Transverse colon (tissue), 4 donors: ENCODE results near the gene SHF.

Experiments used
- CTCF ChIP-seq, 5 experiments: fragments of 200-600 bp in 3 of 5; fragments of 450-650 bp in 2 of 5; sonication (generic) in 3 of 5; IDR thresholded peaks; 1 replicate in 2 of 5; 2 replicates in 3 of 5; pipeline ENCODE4 v1.5.1; 2016 to 2017; ENCODE audit warnings: antibody characterized with exemption in 5 of 5, inconsistent platforms in 3 of 5, mild to moderate bottlenecking in 2 of 5, moderate library complexity in 1 of 5
- POLR2AphosphoS5 ChIP-seq, 3 donors: sonication (generic); formaldehyde crosslinking; IDR thresholded peaks; one replicate each; pipeline ENCODE4 v1.6.1; 2016; ENCODE audit warnings: antibody characterized with exemption in 3 of 3

- TF ChIP-seq CTCF (IDR thresholded peaks at IDR 0.05), result no peak
- TF ChIP-seq POLR2AphosphoS5 (IDR thresholded peaks at IDR 0.05), result no peak
These were observed 10.5 kb downstream of the SHF start for GRCh38 chr15:45177285-45177684.
